Esophagus squamous epithelium (tissue), 4 donors: ENCODE measurements around the gene ZNF397.

Experiments
- CTCF ChIP-seq, 6 experiments: fragments of 450-650 bp in 4 of 6; fragments of 200-600 bp in 2 of 6; sonication (generic) in 2 of 6; IDR thresholded peaks; one replicate each; pipeline ENCODE4 v1.5.1; 2016 to 2019; ENCODE audit warnings: antibody characterized with exemption in 6 of 6, mild to moderate bottlenecking in 4 of 6, moderate library complexity in 4 of 6
- POLR2A ChIP-seq, 4 donors: fragments of 450-650 bp; IDR thresholded peaks; one replicate each; pipeline ENCODE4 v1.6.1; 2017; ENCODE audit warnings: antibody characterized with exemption in 4 of 4, mild to moderate bottlenecking in 4 of 4, moderate library complexity in 3 of 4

GRCh38 chr18:35242426-35242825 lies 1.6 kb downstream of the ZNF397 start:
- TF ChIP-seq CTCF (IDR thresholded peaks at IDR 0.05) (no peak), POLR2A (IDR thresholded peaks at IDR 0.05) (no peak)
